GM19397 (cell line): ENCODE measurements around the gene NCEH1.
"Not testable (repeated sequence)": the region's sequence is repeated elsewhere in the genome, so short reads cannot be mapped to it uniquely, and the experiment has no call there.

Experiments used
- ATAC-seq: cut with Tn5 transposase; IDR thresholded peaks from one replicate; pipeline ENCODE4 v1.9.1; 2021; ENCODE audit warnings: mild to moderate bottlenecking, moderate library complexity; ENCODE audit not compliant: unreplicated experiment

The NCEH1 gene

GRCh38 chr3:172707967-172708366, 2.9 kb downstream of the NCEH1 start:
- no peak for ATAC-seq

DNA sequence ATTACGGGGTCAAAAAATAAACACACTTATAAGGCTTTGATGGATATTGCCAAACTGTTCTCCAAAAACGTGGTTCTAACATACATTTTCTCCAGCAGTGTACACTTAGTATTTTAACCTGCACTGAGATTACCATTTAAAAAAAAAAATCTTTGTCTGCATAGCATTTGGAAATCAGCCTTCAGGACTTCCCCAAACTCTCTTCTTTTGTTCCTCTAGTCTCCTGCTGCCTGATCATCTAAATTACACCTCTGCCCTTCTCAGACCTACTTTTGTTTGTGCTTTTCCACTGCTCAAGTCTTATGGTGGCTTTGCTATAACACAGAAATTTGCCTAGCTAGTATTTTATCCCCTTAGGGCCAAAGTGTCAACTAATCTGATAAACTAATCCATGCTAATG, 3.8 kb downstream of the NCEH1 start:
- no peak for ATAC-seq

- ATAC-seq, result no peak
Measured at GRCh38 chr3:172705170-172705569, 5.7 kb downstream of the NCEH1 start.

- no peak for ATAC-seq
Measured at GRCh38 chr3:172704001-172704400, 6.9 kb downstream of the NCEH1 start.

GRCh38 chr3:172702731-172703130, 8.1 kb downstream of the NCEH1 start:
- not testable (repeated sequence) for ATAC-seq

DNA sequence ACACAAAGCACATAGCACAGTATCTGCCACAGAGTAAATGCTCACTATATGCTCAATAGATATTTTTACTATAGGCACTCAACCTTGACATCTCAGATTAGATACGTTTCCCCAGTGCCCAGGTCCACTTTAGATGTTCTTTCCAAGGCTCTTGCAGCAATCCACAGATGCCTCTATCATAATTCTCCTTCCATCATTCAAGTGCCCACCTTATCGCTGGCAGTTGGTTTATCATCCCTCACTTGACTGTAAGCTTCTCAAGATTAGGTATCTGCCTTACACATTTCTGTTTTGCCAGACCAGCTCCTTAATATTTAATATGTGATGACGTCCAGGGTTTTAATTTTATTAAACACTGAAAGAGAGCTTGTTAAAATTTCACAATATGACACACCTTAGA, 8.6 kb downstream of the NCEH1 start:
- ATAC-seq, result no peak

- ATAC-seq, result no peak
Measured at GRCh38 chr3:172701751-172702150, 9.1 kb downstream of the NCEH1 start.

DNA sequence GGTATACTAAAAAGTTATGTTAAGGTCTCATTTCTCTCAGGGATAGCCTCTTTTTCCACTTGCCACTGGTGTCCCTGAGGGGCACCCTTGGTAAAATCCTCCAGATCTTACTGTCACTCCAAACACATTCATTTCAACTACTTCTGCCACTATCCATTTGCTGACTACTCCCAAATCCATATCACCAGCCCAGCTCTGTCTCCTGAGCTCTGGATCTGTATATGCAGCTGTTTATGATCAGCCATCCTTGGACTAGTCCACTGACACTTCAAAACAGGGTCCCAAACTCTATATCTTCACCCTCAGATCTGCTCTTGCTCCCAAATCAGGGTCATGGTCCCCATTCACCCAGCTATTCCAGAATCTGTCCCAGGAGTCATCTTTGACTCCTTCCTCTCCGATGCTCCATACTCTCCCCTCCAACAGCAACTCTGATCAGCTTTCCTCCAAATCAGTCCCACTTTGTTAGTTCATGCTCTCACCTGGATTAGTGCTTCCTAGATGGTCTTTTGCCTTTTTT, 9.9 kb downstream of the NCEH1 start:
- no peak for ATAC-seq

DNA sequence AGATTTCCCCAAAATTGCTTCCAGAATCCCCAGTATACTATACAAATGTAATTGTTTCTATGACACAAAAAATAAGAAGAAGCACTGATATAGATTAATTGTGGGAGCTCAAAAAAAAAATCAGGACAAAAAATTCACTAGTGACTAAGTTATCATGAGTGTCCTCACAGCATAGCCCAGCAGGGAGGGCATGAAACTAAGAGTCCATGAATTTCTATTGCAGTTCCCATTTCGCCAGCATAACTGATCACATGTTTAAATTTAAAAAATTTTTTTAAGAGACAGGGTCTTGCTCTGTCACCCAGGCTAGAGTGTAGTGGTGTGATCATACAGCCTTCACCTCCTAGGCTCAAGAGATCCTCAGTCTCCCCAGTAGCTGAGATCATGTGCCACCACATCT, 10.6 kb downstream of the NCEH1 start:
- no peak for ATAC-seq

GRCh38 chr3:172699031-172699430, 11.8 kb downstream of the NCEH1 start:
- no peak for ATAC-seq

DNA sequence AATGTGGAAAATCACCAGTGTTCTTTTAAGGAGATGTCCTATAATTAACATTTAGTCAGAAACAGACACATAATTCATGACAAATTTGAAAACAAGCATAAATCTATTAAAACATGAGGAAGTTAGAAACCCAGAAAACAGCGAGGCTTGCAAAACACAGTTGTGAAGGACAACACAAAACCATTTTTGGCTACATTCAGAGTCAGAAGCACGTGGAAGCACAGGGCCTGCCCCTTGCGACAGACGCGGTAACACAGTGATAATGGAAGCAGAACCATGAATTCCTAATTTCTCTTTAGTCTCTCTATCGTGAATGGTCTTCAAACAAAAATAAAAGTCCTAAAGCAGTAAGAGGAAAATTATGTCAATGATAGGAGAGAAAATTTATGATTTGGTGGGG, 12.2 kb downstream of the NCEH1 start:
- ATAC-seq, result no peak

DNA sequence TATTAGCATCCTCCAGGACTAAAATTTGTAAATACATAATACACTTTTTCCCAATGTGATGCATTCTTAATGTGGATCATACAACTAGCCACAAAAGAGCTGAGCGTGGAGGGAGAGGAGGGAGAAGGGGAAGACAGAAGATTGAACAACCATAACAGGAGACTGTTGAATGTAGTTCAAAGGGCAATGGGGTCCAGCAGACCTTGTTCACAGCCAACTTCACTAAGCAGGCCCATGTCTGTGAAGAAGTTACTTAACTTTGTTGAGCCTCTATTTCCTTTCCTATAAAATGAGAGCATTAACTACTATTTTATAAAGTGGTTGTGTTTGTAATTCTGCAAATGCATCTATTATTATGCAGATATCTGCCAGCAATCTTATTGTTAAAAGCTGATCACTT, 13.3 kb downstream of the NCEH1 start:
- no peak for ATAC-seq

DNA sequence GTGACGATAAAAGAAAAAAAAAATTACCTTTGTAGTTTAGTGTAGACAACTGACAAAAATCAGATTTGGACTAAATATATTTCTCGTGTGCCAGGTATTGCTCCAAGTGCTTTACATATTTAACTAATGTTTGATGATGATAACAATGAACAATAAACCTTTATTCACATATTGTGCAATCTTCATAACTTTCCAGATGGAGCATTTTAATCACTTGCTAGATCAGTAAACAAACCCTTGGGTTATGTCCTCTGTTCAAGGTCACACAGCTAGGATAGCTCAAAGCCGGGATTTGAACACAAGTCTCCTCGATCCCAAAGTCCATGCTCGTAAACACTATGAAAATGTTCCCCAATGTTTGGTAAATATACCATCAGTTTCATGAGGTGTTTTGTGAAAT, 14.5 kb downstream of the NCEH1 start:
- no peak for ATAC-seq

- ATAC-seq, result no peak
Measured at GRCh38 chr3:172694573-172695246, 16.2 kb downstream of the NCEH1 start.

- peak; percentile 49 for ATAC-seq
Measured at GRCh38 chr3:172692751-172693338, 18.0 kb downstream of the NCEH1 start.

DNA sequence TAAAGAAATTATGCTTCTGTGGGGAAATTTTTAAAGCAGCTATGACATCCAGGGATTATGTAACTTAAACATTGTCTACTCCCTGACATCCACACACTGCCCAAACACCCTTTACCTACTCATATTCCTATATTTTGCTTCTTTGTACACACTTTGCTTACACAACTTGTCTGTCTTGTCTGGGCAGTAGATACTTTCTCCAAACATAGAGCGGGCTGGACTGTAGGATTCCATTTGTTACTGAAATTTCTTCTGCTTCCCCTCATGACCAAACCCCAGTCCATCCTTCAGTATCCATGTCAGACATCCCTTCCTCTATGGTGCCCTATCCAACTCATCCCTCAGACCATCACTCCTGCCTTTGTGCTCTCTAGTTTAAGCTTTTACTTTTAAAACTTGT, 19.9 kb downstream of the NCEH1 start:
- ATAC-seq, result no peak

DNA sequence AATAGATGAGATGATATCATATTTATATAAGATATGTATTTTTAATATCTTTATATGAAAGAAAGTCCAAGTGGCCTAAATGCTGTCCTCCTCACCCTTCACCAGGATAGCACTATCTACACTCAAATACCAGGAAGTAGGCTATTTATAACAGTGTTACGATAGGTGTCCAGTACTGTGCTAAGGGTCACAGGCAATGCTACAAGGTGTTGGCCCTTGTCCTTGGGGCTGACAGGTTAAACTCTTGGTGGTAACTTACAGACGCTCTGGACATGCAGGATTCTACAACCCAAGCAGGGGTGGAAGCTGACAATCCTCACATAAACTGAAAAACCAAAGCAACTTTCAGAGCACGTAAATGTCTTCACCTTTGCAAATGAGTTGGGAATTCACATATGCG, 22.3 kb downstream of the NCEH1 start:
- ATAC-seq, result no peak

DNA sequence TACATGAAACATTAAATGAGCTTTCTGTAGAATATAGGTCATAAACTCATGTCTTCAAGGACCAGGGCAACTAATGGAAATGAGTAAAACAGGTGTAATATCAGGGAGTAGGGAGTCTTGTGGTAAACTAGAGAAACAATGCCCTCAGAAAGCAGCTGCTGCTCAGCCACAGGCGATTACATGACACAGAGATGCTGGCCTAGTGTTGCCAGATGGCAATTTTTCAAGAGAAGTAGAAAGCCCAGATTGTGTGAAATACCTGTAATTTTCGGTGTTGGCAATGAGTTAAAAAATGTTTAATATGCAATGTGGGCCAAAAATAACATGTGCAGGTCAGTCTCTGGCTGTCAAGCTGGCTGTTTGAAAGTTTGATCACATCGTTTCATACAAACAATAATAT, 23.4 kb downstream of the NCEH1 start:
- no peak for ATAC-seq

DNA sequence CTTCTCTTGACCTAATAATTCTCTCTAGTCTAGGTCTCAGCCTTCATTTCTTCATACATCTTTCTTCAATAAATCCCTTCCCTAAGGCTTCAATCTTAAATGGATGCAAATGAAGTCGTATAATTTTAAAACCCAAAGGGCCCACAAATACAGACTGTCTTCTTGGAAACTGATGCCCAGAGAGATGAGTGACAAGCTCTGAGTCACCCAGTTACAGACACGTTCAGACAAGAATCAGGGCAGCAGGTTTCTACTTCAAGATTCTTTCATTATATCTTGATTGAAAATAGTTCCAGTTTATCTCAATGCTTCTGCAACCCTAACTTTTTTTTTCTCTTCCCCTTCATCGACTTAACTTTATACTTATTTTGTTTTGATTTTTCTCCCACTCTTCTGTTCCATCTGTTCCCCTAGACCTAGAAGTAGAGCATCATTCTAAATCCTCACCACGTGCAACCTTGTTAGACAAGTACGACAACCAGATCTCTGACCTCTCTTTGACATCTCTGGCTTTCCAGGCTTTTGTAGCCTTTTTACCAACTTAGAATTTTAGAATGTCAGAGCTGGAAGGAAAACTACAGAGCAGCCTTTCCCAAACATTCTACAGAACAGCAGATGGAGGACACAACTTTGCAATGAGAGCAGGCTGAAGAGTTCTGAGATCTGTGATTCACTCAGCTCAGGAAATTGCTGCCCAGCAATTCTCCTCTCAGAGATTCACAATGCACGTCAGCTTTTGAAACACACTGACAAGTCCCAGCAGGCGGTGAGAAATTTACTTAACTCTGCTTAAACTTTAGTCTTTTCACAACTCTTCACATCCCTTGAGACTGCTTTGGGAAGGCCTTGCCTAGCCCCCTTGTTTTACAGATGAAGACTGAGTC, 25.3 kb downstream of the NCEH1 start:
- ATAC-seq, result no peak

DNA sequence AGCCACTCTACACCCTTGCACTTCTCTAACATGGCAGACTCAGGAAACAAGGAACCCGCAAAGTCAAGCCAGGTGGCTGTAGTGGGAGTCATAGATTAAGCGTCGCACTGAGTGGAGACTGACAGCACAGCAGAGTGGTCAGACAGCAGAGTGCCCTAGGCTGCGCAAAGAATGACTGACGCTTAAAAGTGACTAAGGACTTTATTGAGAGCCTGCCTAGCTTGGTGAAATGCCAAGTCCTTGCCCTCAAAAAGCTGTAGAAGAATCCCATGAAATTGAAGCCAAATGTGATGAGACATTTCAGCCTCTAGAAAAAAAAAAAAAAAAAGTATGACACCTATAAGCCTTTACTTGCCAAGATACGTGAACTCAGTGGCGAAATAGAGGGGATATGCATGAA, 30.2 kb downstream of the NCEH1 start:
- ATAC-seq, result no peak

DNA sequence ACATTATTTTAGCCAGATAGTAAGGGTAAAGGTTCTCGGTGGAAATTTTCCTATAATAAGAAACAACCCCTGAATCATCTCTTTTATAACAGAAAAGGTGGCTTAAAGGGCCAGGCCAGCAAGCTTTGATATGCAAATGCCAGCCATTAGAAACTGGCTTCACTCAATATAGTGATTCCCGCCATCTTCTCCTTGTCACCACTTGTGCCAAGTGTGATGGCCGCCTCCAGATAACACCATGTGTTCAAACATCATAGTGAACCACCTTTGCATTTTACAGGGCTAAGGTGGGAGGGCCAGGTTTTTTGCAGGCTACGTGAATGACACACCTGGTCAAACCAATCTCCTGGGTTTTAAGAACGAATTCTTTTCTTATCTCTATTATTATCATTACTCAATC, 31.3 kb downstream of the NCEH1 start:
- ATAC-seq, result no peak

DNA sequence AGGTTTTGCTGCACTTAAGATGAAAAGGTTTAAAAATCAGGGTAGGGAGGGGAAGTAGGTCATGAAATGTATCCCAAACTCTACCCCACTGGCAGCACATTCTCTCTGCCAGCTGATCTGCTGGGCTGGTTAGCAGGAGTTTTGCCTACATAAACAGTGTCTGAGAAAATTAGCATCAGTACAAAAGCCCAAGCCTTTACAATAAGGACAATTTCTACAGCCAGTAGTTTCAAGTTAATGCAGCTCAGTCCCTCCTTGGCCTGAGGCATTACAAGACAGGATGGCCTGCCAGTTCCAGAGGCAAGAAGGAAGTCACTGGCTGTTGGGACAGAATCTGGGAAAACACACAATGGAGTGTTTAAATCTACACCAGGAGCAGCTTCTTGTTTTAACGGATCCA, 32.8 kb downstream of the NCEH1 start:
- ATAC-seq, result no peak
